Activated CD8-positive, alpha-beta memory T cell treated with anti-CD3 and anti-CD28 coated beads, Interleukin-2, amount 50 U/mL, for 1 hour (primary cell): ENCODE results near the gene CHMP6.

Experiments
- DNase-seq: peaks from one replicate; pipeline ENCODE4 v3.0.0-alpha.2; 2020; ENCODE audit errors: extremely low read depth

CHMP6 gene

DNA sequence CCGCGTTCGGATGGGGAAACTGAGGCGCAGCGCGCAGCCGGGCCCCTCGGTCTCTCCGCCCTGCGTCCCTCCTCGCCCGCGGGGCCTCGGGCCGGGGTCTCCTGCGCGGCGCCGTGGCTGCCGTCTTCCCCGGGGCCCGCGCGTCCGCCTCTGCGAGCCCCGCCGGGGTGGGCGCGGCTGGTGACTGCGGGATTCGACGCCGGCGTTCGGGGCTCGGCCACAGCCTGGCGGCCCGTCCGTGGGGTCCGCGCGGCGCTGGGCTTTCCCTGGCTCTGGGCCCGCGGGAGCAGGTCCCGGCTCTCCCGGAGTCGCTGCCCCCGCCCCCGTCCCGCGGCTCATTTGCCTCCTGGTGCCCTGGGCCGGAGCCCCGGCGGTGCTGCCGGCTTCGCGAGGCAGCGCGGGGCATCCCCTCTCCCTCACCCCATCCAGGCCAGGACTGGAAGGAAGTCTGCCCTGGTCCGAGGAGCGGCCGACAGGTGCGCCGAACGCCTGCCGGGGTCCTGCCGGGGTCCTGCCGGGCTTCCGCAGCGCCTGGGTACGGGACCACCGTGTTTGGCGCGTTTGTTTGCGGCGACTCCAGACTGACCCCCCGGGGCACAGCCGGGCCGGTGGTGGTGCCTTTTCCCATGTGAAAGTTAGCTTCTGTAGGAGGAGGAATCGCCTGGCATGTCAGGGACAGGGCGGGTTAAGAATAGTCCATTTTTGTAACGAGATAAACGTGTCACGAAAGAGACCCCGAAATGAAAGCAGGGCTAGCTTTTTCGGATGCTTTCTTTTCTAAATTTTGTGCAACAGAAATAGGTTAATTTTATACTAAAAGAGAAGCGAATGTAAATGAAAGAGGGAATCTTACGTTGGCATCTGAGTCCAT is 671 bp downstream of the CHMP6 start:
- no peak for DNase-seq

DNA sequence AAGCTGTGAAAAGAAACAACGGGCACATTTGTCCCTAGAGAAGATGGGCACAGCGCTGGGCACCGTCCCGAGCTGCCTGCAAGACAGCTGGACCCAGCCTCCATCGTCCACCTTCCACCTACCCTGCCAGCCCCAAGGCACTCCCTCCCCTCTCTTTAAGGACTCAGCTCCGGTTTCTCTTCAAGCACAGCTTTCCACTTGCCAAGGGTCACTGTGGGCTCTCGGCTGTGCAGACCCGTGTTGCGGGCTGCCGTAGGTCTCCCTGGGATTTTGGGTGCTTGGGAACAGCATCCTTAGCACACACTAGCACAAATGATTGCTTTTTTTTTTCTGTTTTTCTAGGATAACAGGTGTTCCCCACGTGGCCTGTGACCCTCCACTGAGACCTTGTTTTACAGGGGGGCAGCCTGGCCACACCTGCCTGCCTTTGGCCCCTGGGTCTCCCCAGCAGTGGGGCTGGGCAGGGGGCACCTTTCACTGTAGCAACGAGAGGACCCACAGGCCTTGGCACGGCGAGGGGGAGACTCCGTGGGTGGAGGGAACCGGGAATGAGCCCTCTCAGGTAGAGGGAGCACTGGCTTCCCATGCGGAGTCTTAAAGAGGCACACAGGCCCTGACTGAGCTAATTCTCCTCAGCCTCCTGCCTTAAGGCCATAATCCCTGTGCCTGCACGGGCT is 1.4 kb downstream of the CHMP6 start:
- DNase-seq = no peak

DNA sequence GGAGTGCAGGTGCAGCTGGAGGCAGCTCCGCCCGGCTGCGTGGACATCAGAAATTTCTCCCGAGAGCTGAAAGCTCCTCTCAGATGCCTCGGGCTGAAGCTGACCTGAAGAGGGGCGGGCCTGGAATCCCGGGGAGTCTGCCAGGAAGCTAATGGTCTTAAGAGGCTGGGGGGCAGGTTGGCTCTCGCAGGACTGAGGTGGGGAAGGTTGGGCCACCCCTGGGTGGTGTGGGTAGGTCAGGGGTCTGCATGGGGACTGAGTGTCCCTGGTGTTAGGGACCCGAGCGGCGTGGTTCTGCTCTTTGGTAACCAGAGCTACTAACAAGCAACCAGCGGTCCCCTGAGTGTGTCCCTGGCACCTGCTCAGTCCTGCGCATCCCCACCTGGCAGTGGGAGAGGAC is 3.5 kb downstream of the CHMP6 start:
- DNase-seq = no peak

DNA sequence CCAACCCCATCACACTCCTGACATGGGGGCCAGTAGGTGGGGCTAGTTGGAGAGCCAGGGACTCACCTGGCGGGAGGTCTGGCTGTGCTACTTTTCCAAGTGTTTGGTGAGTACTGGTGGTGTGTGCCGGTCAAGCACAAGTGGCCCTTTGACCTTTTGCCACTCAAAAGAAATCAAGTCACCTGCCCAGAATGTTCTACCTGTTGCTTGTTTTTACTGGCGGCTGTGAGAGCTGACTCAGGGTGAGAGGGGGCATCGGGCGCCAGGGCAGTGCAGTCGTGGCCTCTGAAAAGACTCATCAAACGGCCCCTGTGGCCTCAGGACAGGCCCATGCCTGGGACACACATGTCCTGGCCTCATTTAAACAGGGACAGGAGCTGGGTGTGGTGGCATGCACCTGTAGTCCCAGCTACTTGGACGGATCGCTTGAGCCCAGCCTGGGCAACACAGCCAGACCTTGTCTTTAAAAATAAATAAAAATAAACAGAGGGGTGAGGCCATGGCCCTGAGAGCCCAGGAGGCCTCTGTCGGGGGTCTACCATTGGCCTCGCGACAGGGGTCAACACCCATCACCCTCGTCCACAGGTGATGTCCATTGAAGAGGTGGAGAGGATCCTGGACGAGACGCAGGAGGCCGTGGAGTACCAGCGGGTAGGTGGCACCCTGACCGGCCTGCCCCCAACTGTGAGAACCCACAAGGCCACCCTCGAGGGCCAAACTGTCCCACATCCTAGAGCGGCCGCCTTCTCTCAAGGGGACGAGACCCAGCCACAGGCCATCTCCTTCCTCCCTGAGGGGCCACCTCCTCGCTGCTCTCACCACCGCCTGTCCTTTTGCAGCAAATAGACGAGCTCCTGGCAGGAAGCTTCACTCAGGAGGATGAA is 5.0 kb downstream of the CHMP6 start:
- DNase-seq = no peak

DNA sequence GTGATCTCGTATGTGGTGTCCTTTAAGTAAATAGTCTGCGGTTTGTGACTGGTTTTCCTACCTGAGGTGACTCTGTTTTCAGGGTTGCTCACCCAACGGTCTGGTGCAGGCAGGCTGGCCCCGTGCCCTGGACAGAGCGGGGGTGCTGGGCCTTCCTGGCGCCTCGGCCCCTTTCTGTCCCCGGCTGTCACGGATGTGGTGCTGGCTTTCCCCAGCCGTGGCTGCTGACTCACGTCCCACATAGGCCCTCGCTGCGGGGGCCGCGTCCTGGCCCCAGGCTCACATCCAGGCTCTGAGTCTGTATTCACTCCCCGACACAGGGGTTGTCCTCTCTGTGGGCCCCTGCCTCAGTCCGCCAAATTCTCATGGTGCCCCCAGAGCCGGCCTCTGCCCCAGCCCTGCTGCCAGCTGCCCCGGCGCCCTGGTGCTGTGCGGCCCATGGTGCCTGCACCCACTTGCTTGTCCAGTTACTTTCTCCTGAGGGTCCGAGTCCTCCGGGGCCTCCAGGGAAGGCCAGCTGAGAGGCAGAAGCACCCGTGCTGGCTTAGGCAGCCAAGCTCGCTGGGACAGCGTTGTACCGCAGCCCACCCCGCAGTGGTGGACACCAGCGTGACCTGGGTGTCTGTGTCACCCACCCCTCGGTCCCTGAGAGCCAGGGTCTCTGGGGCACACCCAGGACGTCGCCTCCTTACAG is 5.9 kb downstream of the CHMP6 start:
- DNase-seq = no peak

DNA sequence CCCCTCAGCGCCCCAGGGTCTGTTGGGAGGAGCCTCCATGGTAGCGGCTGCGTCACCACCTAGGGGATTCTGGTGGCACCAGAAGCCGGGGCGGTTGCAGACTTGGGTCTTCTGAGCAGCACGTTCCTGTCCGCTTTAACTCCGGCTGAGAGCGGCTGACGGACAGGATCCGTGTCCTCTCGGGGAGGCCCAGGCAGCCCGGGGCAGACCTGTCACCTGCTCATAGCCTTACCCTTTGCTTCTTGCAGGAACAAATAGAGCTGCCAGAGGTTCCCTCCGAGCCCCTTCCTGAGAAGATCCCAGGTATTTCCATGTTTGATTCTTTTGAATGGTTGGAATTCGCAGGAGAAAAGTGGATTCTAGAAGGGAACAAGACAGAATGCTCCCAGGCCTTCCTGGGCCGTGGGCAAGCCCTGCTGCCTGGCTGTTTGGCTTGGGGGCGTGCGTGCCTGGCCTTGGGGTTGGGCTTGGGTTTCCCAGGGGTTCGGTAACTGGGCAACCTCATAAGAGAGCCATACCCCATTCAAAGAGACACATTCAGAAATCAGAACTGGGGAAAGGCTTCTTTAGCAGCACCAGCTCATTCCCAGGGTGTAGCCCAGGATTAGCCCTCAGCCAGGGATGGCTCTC is 6.6 kb downstream of the CHMP6 start:
- no peak for DNase-seq

DNA sequence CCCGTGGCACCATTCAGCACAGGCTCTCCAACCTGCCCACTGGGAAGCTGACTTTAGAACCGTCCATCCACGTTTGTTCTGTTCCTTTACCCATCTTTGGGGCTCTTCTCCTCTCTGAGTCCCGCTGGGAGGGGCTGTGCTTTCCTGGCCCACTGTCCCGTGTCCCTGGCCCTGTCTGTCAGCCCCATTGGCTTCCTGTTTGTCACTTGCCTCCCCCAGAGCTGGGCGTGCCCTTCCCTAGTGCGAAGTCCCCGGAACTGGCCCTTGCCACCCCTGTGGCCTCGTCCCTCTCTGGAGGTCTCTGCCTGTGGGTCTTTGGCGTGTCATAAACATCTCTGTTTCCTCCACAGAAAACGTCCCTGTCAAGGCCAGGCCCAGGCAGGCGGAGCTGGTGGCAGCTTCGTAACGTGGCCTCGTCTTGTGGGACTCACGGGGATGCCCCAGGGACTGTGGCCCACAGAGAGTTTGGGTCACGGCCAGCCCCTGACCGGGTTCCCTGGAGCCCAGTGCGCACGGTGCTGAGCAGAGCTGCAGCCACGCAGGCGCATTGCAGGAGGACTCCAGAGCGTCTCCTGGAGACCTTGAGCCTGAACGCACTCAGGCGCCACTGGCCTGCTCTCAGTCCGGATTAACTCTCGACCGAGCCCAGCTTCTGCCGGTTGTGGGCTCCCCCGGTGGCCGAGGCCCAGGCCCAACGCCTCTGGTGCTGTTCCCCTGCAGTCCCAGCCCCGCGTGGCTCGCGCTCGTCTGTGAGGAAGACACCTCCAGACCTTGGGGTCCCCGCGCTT is 7.3 kb downstream of the CHMP6 start:
- DNase-seq = no peak

DNA sequence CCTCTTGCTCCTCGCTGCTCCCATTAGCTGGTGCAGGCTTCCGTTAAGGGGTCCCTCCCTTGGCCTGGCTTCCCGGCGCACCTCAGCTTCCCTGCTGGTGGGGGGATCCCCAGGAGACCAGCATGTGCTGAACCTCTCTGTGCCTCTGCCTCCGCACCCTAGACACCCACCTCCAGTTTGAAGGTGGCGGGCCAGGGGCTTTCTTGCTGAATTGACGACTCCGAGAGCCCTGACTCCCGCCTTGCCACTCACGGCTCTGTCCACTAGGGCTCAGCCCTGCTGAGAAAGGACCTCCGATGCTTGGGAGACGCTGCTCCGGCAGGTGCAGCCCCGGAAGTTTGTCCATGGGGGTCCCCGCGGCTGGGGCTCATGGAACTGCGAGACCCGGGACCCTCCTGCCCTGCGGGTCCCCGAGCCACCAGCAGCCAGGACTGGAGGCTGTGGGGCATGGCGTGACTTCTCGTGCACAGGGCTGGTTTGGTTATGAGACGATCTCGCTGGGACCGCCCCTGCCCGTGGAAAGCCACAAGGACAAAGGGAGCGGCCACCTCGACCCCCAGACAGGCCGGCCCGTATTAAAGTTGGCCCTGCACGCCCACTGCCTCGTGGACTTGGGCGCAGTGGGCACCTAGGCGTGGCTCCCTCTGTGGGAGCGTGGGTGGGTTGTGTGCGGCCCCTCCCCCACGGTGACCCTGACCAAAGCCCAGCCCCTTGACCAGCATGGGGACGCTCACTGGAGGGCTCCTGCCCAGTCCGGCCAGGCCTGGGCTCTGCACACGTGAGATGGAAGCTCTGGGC is 8.1 kb downstream of the CHMP6 start:
- DNase-seq = no peak

DNA sequence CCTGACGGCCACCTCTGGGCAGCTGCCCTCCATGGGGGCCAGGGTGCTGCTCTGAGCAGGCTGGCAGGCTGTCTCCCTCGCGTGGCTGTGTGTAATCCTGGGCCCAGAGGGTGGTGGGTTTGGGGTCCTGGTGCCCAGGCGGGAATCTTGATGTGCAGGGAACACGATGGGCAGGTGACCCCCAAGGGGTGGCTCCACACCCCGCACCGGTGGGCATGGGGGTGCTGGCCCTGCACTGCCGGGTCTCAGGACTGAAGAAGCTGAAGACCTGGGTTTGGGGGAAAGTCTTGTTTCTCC is 8.6 kb downstream of the CHMP6 start:
- no peak for DNase-seq

DNA sequence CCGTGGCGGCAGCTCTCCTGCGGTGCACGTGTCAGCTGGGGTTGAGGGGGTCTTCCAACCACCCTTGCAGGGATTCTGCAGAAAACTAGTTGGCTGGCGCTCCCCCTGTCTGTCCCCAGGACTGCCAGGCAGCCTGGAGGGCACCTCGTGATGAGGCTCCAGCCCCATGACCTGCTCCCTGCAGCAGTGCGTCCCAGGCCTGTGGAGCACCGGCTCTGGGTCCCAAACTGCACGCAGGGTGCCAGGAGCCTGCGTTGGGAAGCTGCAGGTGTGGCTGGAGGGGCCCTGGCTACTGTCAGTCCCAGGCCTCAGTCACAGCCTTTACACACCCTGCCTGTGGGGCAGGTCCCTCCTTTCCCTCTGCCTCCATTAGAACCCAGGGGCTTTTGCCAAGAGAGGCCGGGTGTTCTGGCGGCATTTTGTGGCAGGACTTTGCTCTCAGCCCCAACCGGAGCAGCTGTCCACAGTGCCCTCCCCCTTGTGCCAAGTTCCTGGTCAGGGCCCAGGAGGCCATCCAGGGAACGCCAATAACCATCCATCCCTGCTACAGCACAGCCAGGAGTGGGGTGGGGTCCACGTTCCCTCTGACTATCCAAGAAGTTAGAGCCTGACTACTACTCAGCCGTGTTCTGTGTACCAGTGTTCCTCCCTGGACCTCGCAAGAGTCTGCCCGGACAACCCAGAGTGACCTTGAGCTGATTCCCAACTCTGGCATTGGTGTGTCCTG is 9.2 kb downstream of the CHMP6 start:
- DNase-seq = no peak

DNA sequence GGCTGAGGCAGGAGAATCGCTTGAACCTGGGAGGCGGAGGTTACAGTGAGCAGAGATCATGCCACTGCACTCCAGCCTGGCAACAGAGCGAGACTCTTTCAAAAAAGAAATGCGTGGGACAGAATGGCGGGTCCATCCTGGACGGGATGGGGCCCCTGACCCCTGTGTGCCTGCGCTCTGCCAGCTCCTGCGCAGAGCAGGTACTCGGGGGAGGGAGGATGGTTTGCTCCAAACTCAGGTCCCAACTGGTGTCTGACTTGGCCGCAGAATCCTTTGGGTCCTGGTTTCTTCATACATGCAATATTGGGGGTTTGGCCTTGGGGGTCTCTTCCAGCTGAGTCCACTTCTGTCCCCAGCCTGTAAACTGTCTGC is 10.4 kb downstream of the CHMP6 start:
- no peak for DNase-seq

DNA sequence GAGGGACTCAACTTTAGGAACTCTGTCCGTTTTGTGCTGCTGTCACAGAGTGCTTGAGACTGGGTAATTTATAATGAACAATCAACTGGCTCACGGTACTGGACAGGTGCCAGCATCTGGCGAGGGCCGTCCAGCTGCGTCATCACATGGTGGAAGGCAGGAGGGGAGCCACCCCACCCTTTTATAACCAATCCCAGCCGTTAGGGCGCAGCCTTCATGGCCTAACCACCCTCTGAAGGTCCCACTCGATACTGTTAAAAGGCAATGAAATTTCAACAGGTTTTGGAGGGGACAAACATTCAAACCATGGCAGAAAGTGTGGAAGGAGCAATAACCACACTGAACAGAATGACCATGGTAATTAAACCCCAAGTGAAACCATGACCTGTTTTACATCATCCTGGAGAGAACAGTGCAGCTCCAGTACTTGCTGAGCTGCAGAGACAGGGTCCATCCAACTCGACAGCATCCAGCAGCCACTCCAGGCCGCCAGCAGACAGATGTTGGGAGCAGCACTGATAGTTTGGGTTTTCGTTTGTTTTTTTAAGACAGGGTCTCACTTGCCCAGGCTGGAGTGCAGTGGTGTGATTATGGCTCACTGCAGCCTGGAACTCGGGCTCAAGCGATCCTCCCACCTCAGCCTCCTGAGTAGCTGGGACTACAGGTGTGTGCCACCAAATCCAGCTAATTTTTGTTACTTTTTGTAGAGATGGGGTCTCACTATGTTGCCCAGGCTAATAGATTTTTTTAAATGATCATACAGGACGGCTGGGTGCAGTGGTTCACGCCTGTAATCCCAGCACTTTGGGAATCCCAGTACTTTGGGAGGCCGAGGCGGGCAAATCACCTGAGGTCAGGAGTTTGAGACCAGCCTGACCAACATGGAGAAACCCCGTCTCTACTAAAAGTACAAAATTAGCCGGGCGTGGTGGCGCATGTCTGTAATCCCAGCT is 11.0 kb downstream of the CHMP6 start:
- DNase-seq = no peak

DNA sequence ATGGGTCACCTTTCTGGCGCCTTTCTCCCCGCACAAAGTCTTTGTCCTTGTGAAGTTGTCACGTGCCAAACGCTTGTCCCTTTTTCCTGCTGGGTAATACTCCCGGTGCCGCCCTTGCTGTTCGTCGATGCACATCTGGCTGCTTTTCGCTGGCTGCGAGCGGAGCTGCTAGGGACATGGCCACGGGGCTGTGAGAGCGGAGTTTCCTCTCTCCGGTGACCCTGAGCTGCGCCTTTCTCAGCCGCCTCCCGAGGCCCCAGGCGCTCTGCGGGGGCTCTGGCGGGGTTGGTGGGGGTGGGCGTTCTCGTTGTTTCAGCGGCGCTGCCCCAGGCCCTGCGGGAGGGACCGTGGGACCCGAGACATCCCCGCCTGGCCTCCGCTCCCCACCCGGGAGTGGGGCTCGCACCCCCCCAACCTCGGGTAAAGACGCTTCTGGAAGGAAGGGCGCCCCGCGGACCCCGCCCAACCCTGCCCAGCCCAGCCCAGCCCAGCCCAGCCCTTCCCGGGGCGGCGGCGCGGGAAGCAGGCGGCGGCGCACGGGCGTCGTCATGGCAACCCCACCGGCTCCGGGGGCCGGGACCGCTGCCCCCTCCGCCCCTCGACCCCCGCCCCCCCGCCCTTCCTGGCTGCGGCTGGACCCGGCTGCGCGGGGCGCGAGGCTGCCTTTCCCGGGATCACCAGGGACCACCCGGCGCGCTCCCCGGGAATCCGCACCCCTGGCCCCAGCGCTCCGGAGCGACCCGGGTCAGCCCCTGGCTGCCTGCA is 12.3 kb downstream of the CHMP6 start:
- no peak for DNase-seq

DNA sequence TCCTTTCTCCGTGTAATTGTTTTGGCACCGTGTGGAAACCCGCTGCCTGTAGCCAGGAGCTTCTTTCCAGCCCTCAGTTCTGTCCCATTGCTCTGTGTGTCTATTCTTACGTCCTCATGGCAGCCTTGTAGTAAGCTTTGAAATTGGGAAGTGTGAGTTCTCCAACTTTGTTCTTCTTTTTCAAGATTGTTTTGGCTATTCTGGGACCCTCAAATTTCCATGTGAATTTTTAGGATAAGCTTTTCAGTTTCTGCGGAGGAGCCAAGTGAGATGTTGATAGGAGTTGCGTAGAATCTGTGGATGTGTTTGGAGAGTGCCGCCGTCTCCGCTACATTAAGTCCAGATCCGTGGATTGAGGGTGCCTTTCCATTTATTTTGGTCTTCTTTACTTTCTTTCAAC is 15.2 kb downstream of the CHMP6 start:
- DNase-seq = no peak

DNA sequence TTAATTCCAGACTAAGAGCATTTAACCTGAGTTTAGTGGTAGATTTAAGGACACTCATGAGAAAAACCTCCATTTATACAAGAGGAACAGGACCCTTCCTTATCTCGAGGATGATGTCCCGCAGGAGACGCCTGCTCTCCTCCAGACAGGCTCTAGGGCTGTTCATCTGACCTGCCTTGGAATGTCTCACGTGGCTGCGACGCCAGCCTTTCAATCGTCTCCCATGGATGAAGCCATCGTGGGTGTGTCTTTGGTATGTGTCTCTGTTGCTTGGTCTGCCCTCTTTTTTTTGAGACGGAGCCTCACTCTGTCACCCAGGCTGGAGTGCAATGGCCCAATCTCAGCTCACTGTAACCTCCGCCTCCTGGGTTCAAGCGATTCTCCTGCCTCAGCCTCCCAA is 16.5 kb downstream of the CHMP6 start:
- DNase-seq = no peak

DNA sequence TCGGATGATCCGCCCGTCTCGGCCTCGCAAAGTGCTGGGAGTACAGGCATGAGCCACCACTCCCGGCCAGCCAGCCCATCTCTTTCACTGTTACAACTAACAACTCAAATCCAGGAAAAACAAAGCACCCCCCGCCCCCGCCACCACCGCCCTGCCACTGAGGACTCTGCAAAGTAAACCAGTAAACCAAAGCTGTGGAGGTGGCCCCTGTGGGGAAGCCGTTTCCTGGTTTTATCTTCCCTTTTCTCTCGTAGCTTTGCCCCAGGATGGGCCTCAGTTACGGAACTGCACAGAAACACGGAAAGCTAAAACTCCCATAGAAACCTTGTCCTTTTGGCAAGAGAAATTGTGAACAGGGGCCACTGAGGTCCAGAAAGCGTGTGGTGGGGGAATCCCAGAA is 17.5 kb downstream of the CHMP6 start:
- no peak for DNase-seq

DNA sequence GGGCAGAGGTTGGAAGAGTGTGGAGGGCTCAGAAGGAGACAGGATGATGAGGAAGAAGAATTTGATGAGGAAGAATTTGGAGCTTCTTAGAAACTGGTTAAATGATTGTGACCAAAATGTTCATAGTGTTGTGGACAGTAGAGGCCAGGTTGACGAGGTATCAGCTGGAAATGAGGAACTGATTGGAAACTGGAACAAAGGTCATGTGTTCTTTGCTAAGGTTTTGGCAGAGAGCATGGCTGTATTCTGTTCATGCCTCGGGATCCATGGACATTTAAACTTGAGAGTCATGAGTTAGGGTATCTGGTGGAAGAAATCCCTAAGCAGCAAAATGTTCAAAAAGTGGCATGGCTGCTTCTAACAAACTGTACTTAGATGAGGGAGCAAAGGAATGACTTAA is 19.3 kb downstream of the CHMP6 start:
- DNase-seq = no peak
